Thymus (tissue), 11 donors: ENCODE data around the gene CALCOCO1. TPM values are rescaled to one million over a fixed set of nuclear protein-coding genes. Genes with fewer than 3 reads are reported as not detected.

Experiments used
- DNase-seq, 9 donors: peaks; one replicate each; pipeline ENCODE4 v3.0.0-alpha.2; 2013; ENCODE audit warnings: low spot score in 9 of 9, low read depth in 6 of 9, missing footprints in 1 of 9
- H3K27ac ChIP-seq, 2 donors: one replicate each; pipeline ENCODE4 v1.5.1; 2013; ENCODE audit warnings: control low read depth in 1 of 2, low read depth in 1 of 2, low read length in 1 of 2, mild to moderate bottlenecking in 1 of 2, moderate library complexity in 1 of 2
- H3K27me3 ChIP-seq, 2 donors: one replicate each; pipeline ENCODE4 v1.5.1; 2013; ENCODE audit warnings: low read length in 1 of 2; ENCODE audit not compliant: control insufficient read depth in 2 of 2, insufficient read depth in 1 of 2
- H3K36me3 ChIP-seq, 2 donors: one replicate each; pipeline ENCODE4 v1.5.1; 2013; ENCODE audit warnings: low read length in 1 of 2, mild to moderate bottlenecking in 1 of 2, moderate library complexity in 1 of 2; ENCODE audit not compliant: control insufficient read depth in 2 of 2, insufficient read depth in 2 of 2
- H3K4me1 ChIP-seq, 2 donors: one replicate each; pipeline ENCODE4 v1.5.1; 2013; ENCODE audit warnings: low read length in 2 of 2; ENCODE audit not compliant: control insufficient read depth in 2 of 2, insufficient read depth in 2 of 2
- H3K4me3 ChIP-seq, 2 donors: one replicate each; pipeline ENCODE4 v1.5.1; 2013; ENCODE audit warnings: low read length in 2 of 2, control low read depth in 1 of 2, mild to moderate bottlenecking in 1 of 2
- H3K9me3 ChIP-seq, 2 donors: one replicate each; pipeline ENCODE4 v1.5.1; 2013; ENCODE audit warnings: low read length in 1 of 2, mild to moderate bottlenecking in 1 of 2; ENCODE audit not compliant: control insufficient read depth in 2 of 2, insufficient read depth in 1 of 2
- WGBS: extraction: QIAGEN DNeasy Blood & Tissue Kit; methylation state at CpG from one replicate; pipeline ENCODE4 v1.1.7; 2013; 5-methylcytosine and 5-hydroxymethylcytosine counted together
- polyA plus RNA-seq: library from polyadenylated mRNA; stranded (reverse); fragments of 200-250 nt; gene quantifications from one replicate; pipeline ENCODE4 v1.2.3, GENCODE V29; 2013
- total RNA-seq: library from RNA; stranded (reverse); fragments of 120-200 nt; gene quantifications from one replicate; pipeline ENCODE4 v1.2.4, GENCODE V29; 2013
- donor health status: healthy.

Gene CALCOCO1
- total and polyA plus RNA-seq, 2 donors, result 55.3 to 92.9 TPM

DNA sequence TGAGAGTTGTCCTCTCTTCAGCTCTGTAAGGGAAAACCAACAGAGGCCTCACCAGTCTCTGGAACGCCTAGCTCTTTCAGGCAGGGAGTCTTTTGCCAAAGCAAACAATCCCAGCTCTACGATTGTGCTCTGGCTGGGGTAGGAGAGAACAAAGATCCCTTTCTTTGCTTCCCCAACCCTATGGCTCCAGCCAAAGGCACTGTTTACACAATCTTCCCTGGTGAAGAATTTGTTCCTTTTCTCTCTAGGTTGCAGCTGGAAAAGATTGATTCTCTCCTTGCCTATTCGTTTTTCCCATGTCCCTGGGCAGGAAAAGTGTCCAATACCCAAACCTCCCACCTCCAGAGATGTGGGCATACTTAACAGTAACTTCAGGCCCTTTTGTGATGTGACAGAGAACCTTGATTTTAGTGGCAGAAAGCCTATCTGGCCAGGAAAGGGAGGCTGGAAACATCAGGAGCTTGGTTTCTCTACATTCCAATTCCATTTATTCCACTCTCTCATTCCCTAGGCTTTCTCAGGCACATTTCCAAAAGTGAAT is 68.2 kb downstream of the CALCOCO1 start:
- Histone ChIP-seq H3K27me3 (no peaks in the 10 kb centered on the region), H3K4me1 (no peaks in the 10 kb centered on the region), H3K4me3 (no peak overlapping the region), H3K27ac (peak overlapping the region; percentile 46 to 74), H3K36me3 (peaks cover 5 to 8% of the 10 kb centered on the region in 2 donors), H3K9me3 (no peaks in the 10 kb centered on the region)
- WGBS, result 93% methylated on average over 3 of the region's 3 CpGs
- DNase-seq, result peak in 1 of 9 donors; percentile 7

Other genes with a start within 250 kb of the CALCOCO1 start
- 8.3 TPM for gene MAP3K12, start 228.0 kb downstream of the CALCOCO1 start, total RNA-seq
- gene MAP3K12, start 228.0 kb downstream of the CALCOCO1 start, polyA plus RNA-seq, result 16.3 TPM
- gene TARBP2, start 226.2 kb downstream of the CALCOCO1 start, total RNA-seq, result 38.8 TPM
- 41.2 TPM for gene TARBP2, start 226.2 kb downstream of the CALCOCO1 start, polyA plus RNA-seq
- 0.38 TPM for gene NPFF, start 220.0 kb downstream of the CALCOCO1 start, total RNA-seq
- 3.7 TPM for gene NPFF, start 220.0 kb downstream of the CALCOCO1 start, polyA plus RNA-seq
- gene ATF7, start 101.1 kb downstream of the CALCOCO1 start, total RNA-seq, result 6.0 TPM
- 15.8 TPM for gene ATF7, start 101.1 kb downstream of the CALCOCO1 start, polyA plus RNA-seq
- gene ATP5MC2, start 51.4 kb downstream of the CALCOCO1 start, total RNA-seq, result 272 TPM
- gene ATP5MC2, start 51.4 kb downstream of the CALCOCO1 start, polyA plus RNA-seq, result 335 TPM
- not detected for gene CISTR, start 24.5 kb upstream of the CALCOCO1 start, total RNA-seq
- not detected for gene CISTR, start 24.5 kb upstream of the CALCOCO1 start, polyA plus RNA-seq
- gene HOXC13, start 211.4 kb upstream of the CALCOCO1 start, total RNA-seq, result 0.05 TPM
- 0.07 TPM for gene HOXC13, start 211.4 kb upstream of the CALCOCO1 start, polyA plus RNA-seq
- 0.05 TPM for gene HOXC12, start 227.5 kb upstream of the CALCOCO1 start, total RNA-seq
- gene HOXC12, start 227.5 kb upstream of the CALCOCO1 start, polyA plus RNA-seq, result 0.07 TPM
- gene HOXC11, start 245.7 kb upstream of the CALCOCO1 start, total RNA-seq, result not detected
- 0.21 TPM for gene HOXC11, start 245.7 kb upstream of the CALCOCO1 start, polyA plus RNA-seq
- not detected for gene HOTAIR, start 247.5 kb upstream of the CALCOCO1 start, total RNA-seq
- gene HOTAIR, start 247.5 kb upstream of the CALCOCO1 start, polyA plus RNA-seq, result 0.25 TPM